ENCODE measurements around the gene AP2A1. TPM values are rescaled to one million over a fixed set of nuclear protein-coding genes. Genes with fewer than 3 reads are reported as not detected.

Gene AP2A1
- total and polyA plus RNA-seq, 2 donors (not counting 3 experiments of a cell fraction or from before 2014, with no cell fraction given): 108 to 113 TPM

- Histone ChIP-seq H2AFZ (ENCODE audit: low read depth, low read length) (no peak overlapping the region), H3K27ac (ENCODE audit: insufficient read depth, low read depth, low read length) (no peak overlapping the region), H3K27me3 (ENCODE audit: control insufficient read depth in 2 of 2, insufficient read depth in 2 of 2, low read length in 2 of 2) (no peaks in the 10 kb centered on the region), H3K4me3 (replicated peaks in 1 of 3; ENCODE audit: insufficient read depth in 1 of 3, low read depth in 1 of 3, low read length in 3 of 3) (no peak overlapping the region), H3K9ac (replicated peaks; ENCODE audit: extremely low read depth, insufficient read depth, low read length) (no peak overlapping the region), H3K9me3 (replicated peaks; ENCODE audit: control insufficient read depth, insufficient read depth, low read length) (no peaks in the 10 kb centered on the region), H3K9me1 (replicated peaks; ENCODE audit: control insufficient read depth, extremely low read depth, insufficient read depth, low read length) (no peaks in the 10 kb centered on the region), H3K4me2 (ENCODE audit: insufficient read depth, low read length) (no peak overlapping the region), H4K20me1 (replicated peaks; ENCODE audit: control insufficient read depth, extremely low read depth, insufficient read depth, low read length) (no peaks in the 10 kb centered on the region), H3K79me2 (ENCODE audit: control insufficient read depth, insufficient read depth, low read length) (no peaks in the 10 kb centered on the region), H3K36me3 (ENCODE audit: control insufficient read depth in 2 of 2, extremely low read depth in 1 of 2, insufficient read depth in 2 of 2, low read length in 2 of 2) (peaks cover 2 to 32% of the 10 kb centered on the region in 2 experiments), H3K4me1 (ENCODE audit: control insufficient read depth, extremely low read depth, insufficient read depth, low read length) (no peaks in the 10 kb centered on the region)
- FAIRE-seq: no peak
- dilution Hi-C loops (cut with MboI; ENCODE audit: extremely low pct_ligation_motif_present, low sequenced_read_pairs): no loop called here
- ChIA-PET CTCF (no interaction called here), POLR2A (no interaction called here)
- intact Hi-C loops (cut with micrococcal nuclease): no loop called here
- BruUV-seq (replicated peaks): no TSS peak
- DNase-seq (ENCODE audit: low read depth, low spot score): no peak
- TF ChIP-seq JUN (IDR thresholded peaks at IDR 0.05; ENCODE audit: borderline replicate concordance, insufficient read depth, insufficient read length, low read depth): no peak
- TF ChIP-seq MAX (IDR thresholded peaks at IDR 0.05; ENCODE audit: insufficient read depth, insufficient read length): no peak
- TF ChIP-seq POLR2A (IDR thresholded peaks at IDR 0.05; ENCODE audit: low read depth, low read length): no peak
- TF ChIP-seq POLR2AphosphoS5 (IDR thresholded peaks at IDR 0.05; ENCODE audit: insufficient read depth, low read depth, low read length): no peak
- no peak for TF ChIP-seq MYC (IDR thresholded peaks at IDR 0.05; ENCODE audit: low read depth, low read length)
- no peak for TF ChIP-seq GATA2 (IDR thresholded peaks at IDR 0.05; ENCODE audit: insufficient read depth, insufficient read length, low read depth, low read length)
- no peak for TF ChIP-seq EZH2 (IDR thresholded peaks at IDR 0.05; ENCODE audit: borderline replicate concordance, low read depth, low read length, severe bottlenecking)
Observed at GRCh38 chr19:49839713-49840112, 72.9 kb downstream of the AP2A1 start.

DNA sequence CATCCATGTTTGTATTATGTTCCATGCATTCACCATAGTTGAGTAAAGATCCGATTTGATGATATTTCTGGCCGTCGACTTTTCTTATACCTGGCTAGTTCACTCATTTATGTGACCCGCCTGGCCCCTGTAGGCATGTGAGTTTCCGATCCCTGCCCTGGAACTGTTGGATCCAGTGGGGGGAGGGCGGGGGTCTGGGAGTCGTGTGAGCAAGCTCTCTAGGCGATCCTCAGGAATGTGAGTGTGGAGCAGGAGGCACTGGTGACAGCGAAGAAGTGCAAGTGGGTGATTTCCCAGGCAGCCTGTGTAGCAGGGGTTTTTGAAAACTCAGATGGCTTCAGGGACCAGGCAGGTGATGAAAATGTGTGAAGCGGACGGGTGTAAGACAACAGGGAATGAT is 73.5 kb downstream of the AP2A1 start:
- Histone ChIP-seq H3K9me3 (replicated peaks; ENCODE audit: control insufficient read depth, insufficient read depth, low read length) (no peaks in the 10 kb centered on the region), H3K27me3 (ENCODE audit: control insufficient read depth in 2 of 2, insufficient read depth in 2 of 2, low read length in 2 of 2) (no peaks in the 10 kb centered on the region), H3K4me2 (ENCODE audit: insufficient read depth, low read length) (no peak overlapping the region), H3K27ac (ENCODE audit: insufficient read depth, low read depth, low read length) (no peak overlapping the region), H3K9me1 (replicated peaks; ENCODE audit: control insufficient read depth, extremely low read depth, insufficient read depth, low read length) (no peaks in the 10 kb centered on the region), H3K36me3 (ENCODE audit: control insufficient read depth in 2 of 2, extremely low read depth in 1 of 2, insufficient read depth in 2 of 2, low read length in 2 of 2) (peaks cover 2 to 27% of the 10 kb centered on the region in 2 experiments), H3K4me3 (replicated peaks in 1 of 3; ENCODE audit: insufficient read depth in 1 of 3, low read depth in 1 of 3, low read length in 3 of 3) (no peak overlapping the region), H3K9ac (replicated peaks; ENCODE audit: extremely low read depth, insufficient read depth, low read length) (no peak overlapping the region), H3K79me2 (ENCODE audit: control insufficient read depth, insufficient read depth, low read length) (no peaks in the 10 kb centered on the region), H2AFZ (ENCODE audit: low read depth, low read length) (no peak overlapping the region), H3K4me1 (ENCODE audit: control insufficient read depth, extremely low read depth, insufficient read depth, low read length) (no peaks in the 10 kb centered on the region), H4K20me1 (replicated peaks; ENCODE audit: control insufficient read depth, extremely low read depth, insufficient read depth, low read length) (no peaks in the 10 kb centered on the region)
- no TSS peak for BruUV-seq (replicated peaks)
- intact Hi-C loops (cut with micrococcal nuclease) (no loop called here), dilution Hi-C loops (cut with MboI; ENCODE audit: extremely low pct_ligation_motif_present, low sequenced_read_pairs) (no loop called here)
- ChIA-PET CTCF (no interaction called here), POLR2A (no interaction called here)
- FAIRE-seq (no peak), DNase-seq (ENCODE audit: low read depth, low spot score) (no peak)
- TF ChIP-seq CTCF (IDR thresholded peaks at IDR 0.05; ENCODE audit: extremely low read depth in 1 of 2, insufficient read depth in 1 of 2, low read depth in 1 of 2, low read length in 2 of 2) (no peak), MAX (IDR thresholded peaks at IDR 0.05; ENCODE audit: insufficient read depth, insufficient read length) (no peak), FOS (IDR thresholded peaks at IDR 0.05; ENCODE audit: borderline replicate concordance, insufficient read depth, low read length) (no peak), GATA2 (IDR thresholded peaks at IDR 0.05; ENCODE audit: insufficient read depth, insufficient read length, low read depth, low read length) (no peak), POLR2AphosphoS5 (IDR thresholded peaks at IDR 0.05; ENCODE audit: insufficient read depth, low read depth, low read length) (no peak), JUN (IDR thresholded peaks at IDR 0.05; ENCODE audit: borderline replicate concordance, insufficient read depth, insufficient read length, low read depth) (no peak), POLR2A (IDR thresholded peaks at IDR 0.05; ENCODE audit: low read depth, low read length) (no peak)
